Occipital lobe (tissue), 2 donors: ENCODE results near the gene ENDOU. TPM values are rescaled to one million over a fixed set of nuclear protein-coding genes. Genes with fewer than 3 reads are reported as not detected.

Experiments used
- DNase-seq: peaks from one replicate; lab custom pipeline; 2025; lab: John Stamatoyannopoulos, UW
- total RNA-seq: library from RNA; depleted of rRNA; stranded (reverse); fragments of >200 nt; gene quantifications from one replicate; pipeline ENCODE4 v1.2.3, GENCODE V29; 2014

The ENDOU gene
- total RNA-seq, 1 donor from 2014 or later = not detected

DNA sequence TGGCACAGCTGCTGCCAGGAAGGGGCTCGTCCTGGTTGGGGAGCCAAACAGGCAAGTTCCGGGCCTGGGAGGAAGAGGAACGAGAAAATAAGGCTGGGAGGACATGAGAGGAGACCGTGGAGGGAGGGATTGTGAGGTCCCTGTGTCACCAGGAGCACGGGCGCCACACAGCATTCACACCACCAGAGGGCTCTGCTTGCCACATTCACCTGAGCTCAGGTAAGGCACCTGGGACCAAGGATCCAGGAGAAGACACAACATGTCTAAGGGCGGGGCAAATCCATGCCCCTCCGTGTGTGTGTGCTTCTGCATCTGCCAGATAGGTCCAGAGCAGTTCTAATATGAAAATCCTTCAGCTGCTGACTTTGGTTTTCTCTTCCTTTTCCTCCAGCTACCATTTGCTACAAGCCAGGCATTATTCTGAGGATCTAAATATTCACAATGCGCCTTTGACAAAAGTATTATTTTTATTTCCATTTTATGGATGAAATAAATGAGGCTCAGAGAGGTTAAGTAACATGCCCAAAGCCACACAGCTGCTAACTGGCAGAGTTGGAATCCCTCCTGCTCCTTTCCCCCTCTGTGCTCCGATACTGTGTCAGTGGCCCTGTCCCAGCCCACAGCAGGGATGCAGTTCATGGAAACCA, 18.8 kb upstream of the ENDOU start:
- DNase-seq = no peak

DNA sequence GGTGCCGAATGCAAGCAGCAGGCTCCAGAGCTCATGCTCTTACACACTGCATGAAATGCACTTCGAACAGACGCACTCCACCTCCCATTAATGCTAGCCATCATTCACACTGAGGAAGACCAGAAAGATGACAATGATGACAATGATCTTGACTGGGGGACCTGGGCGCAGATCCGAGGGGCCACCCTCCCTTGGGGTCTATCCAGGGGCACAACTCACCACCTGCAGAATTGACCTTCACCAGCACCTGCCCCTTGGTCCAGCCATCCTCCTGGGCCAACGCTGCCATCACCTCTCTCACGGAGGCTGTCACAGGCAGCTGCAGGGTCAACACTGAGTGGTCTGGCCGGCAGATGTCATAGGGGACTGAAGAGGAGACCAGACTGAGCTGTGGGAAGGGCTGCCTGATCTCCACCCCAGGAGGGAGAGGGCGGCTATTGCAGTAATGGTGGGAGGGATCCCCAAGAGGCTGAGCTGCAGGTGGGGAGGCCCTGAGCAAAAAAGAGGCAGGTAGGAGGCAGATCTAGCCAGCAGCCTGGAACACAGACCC, 18.1 kb upstream of the ENDOU start:
- DNase-seq = no peak

DNA sequence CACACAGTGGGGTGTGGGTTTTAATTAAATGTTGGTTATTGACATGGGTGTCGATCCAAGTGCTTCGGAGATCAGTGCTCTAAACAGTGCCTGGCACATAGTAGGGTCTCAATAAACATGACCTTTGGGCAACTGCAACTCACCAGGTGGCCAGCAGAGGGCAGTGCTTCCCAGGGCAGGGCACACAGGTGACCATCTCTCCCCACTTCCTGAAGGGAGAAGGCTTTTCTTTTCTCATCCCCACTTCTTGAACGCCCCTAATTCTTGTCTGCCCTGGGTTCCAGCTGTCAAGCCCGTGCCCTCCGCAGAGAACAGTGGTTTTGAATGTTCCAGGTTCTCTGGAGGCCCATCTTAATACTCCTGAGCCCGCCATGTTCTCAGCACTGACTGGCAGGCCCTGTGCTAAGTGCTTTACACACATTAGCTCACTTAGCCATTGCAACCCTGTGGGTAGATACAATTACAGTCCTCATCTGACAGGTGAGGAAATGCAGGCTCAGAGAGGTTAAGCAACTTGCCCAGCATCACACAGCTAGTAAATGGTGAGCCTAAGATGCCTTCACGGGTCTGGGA, 17.0 kb upstream of the ENDOU start:
- DNase-seq = no peak

DNA sequence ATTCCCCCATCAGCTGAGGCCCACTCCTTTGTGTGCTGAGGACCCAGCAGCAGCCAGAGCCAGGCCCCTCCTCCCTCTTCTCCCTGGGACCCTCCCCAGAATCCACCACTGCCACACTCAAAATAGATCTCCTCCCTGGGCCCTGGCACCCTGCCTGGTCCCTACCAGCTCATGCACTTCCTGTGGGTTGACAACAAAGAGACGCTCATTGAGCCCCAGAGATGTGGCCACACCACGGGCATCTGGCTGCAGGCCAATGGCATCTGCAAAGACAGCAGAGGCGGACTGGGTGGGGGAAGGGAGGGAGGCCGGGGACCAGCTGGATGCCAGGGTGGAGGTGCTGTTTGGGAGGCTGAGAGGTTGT, 16.0 kb upstream of the ENDOU start:
- DNase-seq = peak; percentile 90

DNA sequence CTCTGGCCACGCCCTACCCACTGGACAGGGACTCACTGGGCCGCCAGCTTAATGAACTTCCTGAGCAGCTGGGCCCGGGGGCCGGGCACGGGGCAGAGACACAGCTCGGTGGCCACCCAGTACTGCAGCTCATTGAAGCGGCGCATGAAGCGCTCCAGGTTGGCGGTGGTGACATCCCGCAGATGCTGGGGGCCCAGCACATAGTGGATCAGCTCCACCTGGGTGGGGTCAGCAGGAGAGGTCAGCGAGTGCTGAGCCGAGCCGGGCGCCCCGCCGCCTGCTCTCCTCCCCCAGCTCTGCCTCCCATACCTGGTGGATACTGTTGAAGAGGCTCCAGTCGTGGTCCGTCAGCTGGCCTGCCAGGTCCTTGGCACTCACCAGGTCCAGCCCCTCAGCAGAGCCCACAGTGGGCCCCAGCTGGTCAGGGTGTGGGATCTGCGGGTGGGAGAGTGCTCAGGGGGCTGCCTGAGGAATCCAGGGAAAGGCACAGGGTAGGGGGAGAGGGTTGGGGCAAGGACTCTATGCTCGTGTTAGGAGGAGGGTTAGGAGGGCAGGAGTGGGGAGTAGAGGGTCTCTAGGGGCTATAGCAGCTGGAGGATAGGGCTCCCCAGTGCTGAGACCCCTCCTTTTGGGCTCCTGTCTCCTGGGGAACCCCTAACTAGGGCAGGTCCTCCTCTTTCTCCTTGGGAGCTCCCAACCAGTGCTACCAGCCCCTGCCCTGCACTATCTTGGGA, 15.5 kb upstream of the ENDOU start:
- DNase-seq = no peak

DNA sequence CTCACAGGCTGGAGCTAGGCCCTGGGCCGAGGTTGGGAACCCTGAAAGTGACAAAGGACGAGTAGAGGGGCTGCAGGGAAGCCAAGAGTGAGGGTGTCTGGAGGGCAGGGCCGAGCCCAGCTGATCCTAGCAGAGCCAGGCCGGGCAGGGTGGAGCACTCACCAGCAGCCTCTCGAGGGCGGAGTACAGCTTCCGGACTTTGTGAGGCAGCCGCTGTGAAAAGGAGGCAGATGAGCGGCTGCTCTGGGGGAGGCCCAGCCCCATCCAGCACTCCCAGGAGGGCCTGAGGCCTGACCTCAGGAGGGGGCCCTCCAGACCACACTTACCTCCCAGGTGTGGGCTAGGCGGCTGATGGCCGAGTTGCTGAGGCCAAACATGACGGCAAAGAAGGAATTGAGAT, 14.7 kb upstream of the ENDOU start:
- DNase-seq = no peak

DNA sequence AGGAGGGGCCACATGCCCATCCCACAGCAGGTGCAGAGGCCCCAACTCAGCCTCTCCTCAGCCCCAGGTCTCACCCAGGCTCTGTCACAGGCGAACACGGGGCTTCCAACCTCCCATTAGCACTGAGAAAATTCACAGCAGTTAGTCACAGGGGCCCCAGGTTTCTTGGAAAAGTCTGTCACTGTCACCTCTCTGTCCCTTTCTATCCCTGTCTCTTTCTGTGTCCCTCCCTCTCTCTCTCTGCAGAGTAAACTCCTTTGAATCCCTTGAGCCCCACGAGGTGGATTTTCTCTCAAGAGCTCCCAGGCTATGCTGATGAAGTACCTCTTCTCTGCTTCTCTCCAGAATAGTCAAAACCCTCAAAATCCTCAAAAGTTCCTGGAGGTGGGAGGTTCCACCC, 14.0 kb upstream of the ENDOU start:
- DNase-seq = no peak

DNA sequence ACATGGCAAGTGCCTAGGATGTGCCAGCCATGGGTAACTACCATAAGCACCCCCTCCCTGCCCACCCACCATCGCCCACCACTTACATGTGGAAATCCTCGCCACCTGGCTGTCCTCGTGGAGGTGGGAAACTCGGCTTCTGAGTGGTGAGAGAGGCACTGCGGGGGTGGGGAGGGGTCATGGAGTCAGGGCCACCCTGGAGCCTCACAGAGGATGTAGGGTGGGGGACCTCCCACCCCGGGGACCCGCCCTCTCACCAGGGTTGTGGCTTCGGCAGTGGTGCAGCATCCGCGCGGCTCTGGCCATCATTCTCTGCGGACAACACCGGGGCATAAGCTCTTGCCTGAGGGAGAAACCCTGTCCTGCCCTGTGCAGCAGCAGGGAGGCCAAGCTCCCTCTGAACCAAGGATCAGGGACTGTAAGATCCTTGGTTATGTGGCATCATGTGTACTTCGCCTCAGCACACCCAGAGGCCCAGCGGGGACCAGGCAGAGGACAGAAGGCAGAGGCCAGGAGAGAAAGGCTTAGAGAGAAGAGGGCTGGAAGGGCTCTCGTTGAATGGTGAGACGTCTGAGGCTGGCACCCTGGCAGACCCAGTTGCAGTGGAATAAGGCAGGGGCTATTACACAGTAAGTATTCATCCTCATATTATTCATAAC, 12.8 kb upstream of the ENDOU start:
- DNase-seq = no peak

DNA sequence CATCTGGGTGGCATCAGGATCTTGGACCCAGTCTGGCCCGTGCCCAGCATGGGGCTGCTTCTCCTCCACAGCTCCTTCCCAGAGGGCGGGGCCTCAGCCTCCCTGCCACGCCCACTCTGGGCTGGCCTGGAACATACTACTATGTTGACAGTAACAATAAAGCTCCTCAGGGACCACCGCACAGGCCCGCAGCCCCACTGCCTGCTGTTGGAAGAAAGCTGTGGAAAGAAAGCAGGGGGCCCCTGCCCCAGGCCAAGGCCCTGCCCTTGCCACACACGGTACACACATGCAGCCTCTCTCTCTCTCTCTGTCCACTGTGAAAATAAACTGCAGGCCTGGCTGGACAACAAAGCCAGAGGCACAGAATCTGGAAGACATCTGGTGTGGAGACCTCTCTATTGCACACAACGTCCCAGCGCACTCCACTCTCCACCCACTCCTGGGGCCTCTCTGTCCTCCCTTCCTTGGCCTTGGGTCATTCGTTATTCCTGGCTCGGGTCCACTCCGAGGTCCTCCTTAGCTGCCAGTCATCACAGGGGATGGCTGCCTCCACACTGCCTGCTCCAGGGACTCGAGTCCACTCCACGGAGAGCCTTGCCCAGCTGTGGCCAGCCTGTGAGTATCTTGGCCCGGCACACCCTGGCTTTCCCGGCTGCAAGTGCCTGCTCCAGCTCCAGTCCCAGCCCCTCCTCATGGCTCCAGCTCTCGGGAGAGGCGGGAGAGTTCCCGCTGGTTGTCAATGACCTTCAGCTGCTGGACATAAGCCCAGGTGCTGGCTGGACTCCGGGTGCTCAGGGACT, 11.8 kb upstream of the ENDOU start:
- DNase-seq = peak; percentile 78

DNA sequence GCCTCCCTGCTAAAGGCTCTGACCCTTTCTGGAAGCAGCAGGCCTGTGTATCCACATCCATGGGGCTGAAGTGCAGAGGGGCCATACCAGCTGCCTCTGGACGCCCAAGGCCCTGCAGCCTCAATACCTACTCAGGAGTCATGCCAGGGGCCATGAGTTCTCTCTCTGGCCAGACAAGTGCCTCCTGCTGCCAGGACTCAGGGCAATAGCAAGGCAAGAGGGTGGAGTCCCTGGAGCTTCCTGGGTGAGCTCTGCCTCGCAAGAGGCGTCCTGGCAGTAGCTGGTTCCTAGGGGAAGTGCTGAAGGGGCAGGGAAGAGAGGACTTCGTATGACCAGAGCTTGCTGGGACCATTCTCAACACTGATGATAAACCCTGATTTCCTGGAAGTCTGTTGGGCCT, 10.9 kb upstream of the ENDOU start:
- DNase-seq = no peak

DNA sequence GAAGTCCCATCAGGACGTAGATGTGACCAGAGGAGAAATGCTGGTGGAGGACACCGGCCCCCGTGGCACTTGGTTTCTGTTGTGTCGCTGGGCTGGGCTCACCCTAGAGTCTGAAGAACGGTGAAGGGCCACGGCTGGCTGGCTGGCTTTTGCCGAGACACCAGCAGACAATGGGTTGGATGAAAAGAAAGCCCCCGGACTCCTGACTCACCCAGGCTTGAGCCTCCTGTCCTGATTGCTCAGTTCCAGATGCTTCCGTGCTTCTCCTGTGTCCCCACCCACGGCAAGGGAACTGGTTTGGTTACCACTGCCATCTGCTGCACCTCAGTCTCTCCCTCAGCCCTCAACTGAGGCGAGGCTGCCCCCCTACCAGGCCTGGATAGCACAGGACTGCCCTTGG, 10.4 kb upstream of the ENDOU start:
- DNase-seq = no peak

DNA sequence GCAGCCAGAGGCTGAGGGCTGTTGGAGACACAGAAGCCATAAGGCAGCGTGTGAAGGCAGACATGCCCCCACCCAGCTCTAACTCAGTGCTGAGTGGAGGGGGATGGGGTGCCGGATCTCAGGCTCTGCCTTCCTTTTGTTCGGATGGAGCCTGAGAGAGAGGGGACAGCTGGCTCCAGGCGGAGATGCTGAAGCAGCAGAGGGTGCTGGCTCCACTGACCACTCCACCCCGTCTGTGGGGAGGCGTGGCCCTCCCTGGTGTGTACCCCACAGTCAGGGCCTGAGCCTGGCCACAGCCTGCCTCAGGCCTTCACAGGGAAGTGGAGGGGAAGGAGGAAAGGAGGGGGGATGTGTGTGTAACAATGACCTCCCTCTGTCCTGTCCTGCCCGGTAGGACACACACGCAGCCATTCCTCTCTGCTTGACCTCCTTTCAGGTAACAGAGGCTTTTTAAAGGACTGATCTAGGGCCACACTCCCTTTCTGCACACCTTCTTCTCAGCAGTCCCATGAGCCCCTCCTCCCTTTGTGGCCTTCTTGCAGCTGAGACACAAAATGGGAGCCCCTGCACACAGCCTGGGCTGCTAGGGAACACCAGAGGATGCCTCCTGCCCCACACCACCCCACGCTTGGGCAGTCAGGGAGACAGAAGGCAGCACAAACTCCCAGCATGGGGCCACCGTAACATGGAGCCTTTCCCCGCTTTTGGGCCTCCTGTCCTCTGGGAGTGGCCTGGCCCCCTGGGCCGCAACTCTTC, 9.6 kb upstream of the ENDOU start:
- no peak for DNase-seq

DNA sequence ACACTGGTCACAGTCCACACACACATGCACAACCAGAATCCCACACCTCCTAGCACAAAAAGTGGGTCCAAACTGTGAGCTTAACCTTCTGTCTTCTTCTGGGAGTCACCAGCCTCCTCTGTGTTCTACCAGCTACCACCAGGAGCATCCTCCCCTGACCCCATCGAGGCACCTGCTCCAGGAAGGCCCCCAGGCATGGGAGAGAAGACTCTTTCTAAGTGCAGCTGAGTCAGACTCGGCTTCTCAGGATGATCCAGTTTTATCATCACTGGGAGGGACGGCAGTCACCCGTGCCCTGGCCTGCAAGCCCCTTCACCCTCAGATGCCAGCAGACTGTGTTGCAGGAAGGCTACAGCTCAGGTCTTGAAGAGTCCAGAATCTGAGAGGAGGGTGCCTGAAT, 7.9 kb upstream of the ENDOU start:
- DNase-seq = no peak

DNA sequence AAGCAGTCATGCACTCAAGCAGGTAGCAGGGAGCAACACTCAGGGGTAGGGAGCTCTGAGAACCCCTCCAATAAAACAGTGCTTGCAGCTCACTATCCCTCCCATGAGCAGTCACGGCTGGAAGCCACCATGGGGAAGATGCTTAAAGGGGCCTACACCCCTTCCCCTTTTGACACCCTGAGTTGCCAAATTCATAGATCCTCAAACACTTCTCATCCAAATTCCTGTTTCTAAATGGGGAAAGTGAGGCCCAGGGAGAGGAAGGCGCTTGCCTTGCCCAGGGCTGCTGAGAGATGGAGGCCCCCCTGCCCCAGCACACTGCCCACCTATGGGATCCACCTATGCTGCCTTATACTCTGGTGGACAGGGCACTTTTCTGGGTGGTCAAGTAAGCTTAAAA, 7.2 kb upstream of the ENDOU start:
- no peak for DNase-seq

DNA sequence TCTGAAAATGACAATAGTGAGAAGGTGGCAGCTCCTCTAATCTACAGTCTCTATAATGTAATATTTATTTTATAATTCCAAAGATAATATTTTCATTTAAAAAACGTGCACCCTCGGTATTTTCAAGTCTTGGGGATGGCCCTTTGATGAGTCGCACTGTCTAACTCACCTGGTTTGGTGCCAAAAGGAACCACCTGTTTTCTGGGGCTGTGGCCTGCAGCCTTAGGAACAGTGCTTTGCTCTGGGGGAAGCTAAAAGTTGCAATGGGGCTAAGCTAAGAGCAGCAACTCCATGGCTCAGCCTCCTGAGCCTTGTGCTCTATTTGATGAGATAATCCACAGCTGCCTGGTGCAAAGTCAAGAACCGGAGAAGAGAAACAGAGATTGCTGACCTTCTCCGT, 6.4 kb upstream of the ENDOU start:
- no peak for DNase-seq

DNA sequence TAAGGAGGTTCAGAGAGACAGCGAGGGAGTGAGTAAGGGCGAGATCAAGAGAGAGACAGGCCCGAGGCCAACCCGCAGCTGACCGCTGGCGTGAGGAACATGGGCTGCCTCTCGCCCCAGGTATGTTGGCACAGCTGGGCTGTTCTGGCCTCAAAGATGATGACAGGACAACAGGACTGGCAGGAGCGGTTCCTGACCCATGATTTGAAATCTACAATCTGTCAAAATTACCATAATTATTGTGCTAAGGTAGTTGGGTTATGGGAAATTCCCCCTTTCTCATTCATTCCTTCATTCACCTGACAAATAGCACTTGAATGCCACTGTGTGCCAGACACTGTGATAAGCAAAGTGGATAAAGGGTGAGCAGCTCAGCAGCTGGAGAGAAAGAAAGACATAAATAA, 5.1 kb upstream of the ENDOU start:
- DNase-seq = no peak

DNA sequence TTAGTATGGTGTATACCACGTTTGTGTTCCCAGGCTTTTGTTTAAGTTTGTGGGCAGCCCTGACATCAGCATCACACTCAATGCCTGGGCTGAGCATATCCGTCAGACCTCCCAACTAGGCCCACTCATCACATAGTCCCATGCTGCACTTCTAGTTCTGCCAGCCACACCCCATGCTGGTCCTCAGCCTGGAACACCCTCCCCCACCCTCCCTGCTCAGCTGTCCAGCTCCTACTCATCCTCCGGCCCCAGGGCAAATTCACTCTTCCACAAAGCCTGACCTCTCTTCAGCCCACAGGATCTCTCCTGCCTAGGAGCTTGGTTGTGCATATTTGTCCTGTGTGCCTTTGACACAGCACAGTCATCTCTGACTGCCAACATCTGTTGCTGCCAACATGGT, 3.9 kb upstream of the ENDOU start:
- DNase-seq = no peak

DNA sequence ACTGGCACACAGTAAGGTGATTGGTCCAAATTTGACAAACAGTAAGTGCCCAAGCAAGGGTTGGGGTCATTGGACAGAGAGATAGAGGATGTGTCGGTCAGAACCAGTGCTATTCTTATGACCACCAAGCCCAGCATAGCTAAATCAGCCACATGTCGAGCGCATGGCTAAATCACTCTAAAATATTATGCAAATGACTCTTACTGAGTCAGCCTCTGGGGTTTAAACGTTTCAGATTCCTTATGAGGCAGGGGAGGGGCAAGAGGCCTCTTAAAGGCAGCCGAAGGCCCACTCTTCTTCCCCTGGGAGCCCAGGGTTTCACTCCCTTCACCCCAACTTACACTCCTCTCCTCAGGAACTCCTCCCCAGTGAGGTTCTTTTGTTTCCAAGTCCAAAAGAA, 603 bp upstream of the ENDOU start:
- no peak for DNase-seq

DNA sequence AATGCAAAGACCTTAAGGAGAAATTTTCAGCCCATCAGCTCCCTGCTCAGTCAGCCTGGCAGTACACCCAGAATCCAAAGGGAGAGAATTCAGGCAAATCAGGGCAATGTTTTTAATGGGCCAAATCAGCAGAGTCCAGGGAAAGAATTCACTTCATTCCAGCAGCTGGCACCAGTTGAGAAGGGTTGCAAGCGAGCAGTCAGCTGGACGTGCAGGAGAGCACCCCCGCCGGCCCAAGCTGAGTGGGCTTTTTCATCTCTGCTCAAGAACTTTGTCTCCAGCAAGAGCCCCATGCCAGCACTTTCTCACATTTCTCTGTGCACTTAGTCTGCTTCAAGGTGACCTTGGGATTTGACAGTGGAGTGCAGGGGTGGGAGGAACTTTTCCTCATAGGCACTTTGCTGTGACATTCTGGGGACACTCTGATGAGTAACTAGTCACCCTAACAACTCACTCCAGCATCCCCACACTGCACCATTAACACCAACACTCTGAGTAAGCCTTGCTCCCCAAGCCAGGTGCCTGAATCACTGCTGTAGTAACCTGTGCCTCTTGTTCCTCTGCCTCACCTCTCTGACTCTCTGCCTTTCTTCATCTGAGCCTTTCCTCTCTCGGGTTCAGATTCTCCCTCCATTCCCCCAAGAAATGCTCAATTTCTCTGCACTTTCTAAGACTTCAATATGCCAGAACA, 2.2 kb downstream of the ENDOU start:
- no peak for DNase-seq

DNA sequence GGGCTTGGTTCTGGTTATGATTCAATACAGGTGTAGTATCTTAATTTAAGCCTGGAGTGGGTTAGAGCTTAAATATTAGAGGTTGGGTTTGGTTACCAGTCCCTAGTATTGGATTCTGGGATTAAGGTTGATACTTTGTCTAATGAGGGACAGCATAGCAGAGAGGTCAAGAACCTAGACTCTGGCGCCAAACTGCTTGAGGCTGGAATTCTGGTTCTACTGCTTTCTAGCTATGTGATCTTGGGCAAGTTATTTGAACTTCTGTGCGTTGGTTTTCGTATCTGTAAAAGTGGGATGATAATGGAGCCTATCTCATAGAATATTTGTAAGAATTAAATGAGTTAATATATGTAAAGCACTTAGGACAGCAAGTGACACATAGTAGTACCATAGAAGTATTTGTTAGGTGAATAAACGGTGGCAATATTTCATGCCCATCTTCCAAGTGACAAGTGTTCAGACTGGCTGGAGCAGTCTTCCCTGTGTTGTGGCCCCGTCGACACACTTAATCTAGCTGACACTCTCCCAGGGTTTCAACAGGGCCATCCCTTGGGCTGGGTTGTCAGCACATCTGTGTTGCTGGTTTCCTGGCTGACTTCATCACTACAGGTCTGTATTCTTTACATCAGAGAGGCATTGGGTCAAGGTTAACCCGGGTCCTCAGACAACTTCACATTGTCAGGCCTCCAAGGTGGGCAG, 3.0 kb downstream of the ENDOU start:
- no peak for DNase-seq
